Measurements from ENCODE around the gene RHOBTB1.

DNA sequence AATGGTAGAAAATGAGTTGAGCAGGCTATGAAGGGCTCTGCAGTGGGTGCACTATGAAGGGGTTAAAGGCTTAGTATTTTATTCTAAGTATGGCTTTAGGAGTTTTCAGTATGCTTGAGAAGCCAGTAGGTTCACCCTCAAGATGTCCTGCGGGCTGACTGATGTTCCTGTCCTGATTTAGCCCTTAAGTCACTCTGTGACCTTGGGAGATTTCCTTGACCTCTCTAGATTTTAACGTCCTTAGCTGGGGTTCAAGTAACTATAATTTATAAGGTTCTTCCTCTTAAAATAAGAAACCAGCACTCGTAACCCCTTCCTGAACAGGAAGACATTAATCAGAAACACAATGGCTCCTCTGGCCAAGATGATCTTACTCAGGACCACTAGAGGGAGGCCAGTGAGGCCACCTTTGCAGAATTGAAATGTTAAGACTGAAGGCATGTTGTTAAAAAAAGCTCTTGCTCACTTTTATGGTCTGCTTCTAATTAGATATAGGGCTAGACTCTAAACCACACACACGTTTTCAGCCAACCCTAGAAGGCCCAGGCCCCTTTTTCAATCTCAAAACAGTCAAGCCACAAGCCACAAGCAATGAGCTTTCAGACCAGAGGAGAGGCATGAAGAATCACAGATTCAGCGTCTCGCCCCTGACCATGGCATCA is 123.8 kb downstream of the RHOBTB1 start:
- TF ChIP-seq POLR2AphosphoS5 (IDR thresholded peaks at IDR 0.05; ENCODE audit: low read depth, low read length) (no peak), TAF1 (IDR thresholded peaks at IDR 0.05; ENCODE audit: borderline replicate concordance, insufficient read depth, low read length) (no peak)
